ENCODE measurements around the gene LOXL1.

The LOXL1 gene

GRCh38 chr15:73994912-73995622 is 68.8 kb downstream of the LOXL1 start:
- peak; percentile 26 for DNase-seq (ENCODE audit: low spot score)

- DNase-seq (ENCODE audit: low spot score), result no peak
These were observed 70.0 kb downstream of the LOXL1 start for GRCh38 chr15:73996267-73996666.

- DNase-seq (ENCODE audit: low spot score), result no peak
These were observed 70.7 kb downstream of the LOXL1 start for GRCh38 chr15:73996939-73997338.

GRCh38 chr15:73997986-73998385 is 71.7 kb downstream of the LOXL1 start:
- DNase-seq (ENCODE audit: low spot score), result no peak
